GM18909 (cell line): ENCODE data around the gene COPG1.
A peak's percentile ranks its signal among the peaks of the same experiment; 100 is the strongest.
"Not testable (repeated sequence)": the region's sequence is repeated elsewhere in the genome, so short reads cannot be mapped to it uniquely, and the experiment has no call there.

Experiments
- ATAC-seq: cut with Tn5 transposase; IDR thresholded peaks from one replicate; pipeline ENCODE4 v1.9.1; 2021; ENCODE audit warnings: mild to moderate bottlenecking; ENCODE audit not compliant: unreplicated experiment, poor library complexity

COPG1 gene

GRCh38 chr3:129240436-129240835 is 9.0 kb upstream of the COPG1 start:
- no peak for ATAC-seq

- no peak for ATAC-seq
These were observed 4.3 kb upstream of the COPG1 start for GRCh38 chr3:129245141-129245540.

GRCh38 chr3:129245641-129246306 is 3.6 kb upstream of the COPG1 start:
- peak; percentile 52 for ATAC-seq

GRCh38 chr3:129246636-129247035 is 2.8 kb upstream of the COPG1 start:
- no peak for ATAC-seq

GRCh38 chr3:129248286-129248979 is 973 bp upstream of the COPG1 start:
- ATAC-seq, result no peak

GRCh38 chr3:129252748-129253147 is 3.3 kb downstream of the COPG1 start:
- no peak for ATAC-seq

GRCh38 chr3:129254536-129255230 is 5.3 kb downstream of the COPG1 start:
- no peak for ATAC-seq

- no peak for ATAC-seq
These were observed 6.9 kb downstream of the COPG1 start for GRCh38 chr3:129256270-129256669.

GRCh38 chr3:129257609-129258008 is 8.2 kb downstream of the COPG1 start:
- ATAC-seq, result no peak

GRCh38 chr3:129259612-129260477 is 10.4 kb downstream of the COPG1 start:
- ATAC-seq, result no peak

GRCh38 chr3:129260606-129261005 is 11.2 kb downstream of the COPG1 start:
- no peak for ATAC-seq

- no peak for ATAC-seq
These were observed 12.5 kb downstream of the COPG1 start for GRCh38 chr3:129261894-129262293.

- no peak for ATAC-seq
These were observed 13.9 kb downstream of the COPG1 start for GRCh38 chr3:129263161-129263910.

GRCh38 chr3:129264994-129265393 is 15.6 kb downstream of the COPG1 start:
- ATAC-seq, result not testable (repeated sequence)

- ATAC-seq, result no peak
These were observed 17.2 kb downstream of the COPG1 start for GRCh38 chr3:129266651-129267050.

GRCh38 chr3:129268396-129268795 is 19.0 kb downstream of the COPG1 start:
- ATAC-seq, result no peak

- no peak for ATAC-seq
These were observed 22.3 kb downstream of the COPG1 start for GRCh38 chr3:129271674-129272073.

- peak; percentile 83 for ATAC-seq
These were observed 27.0 kb downstream of the COPG1 start for GRCh38 chr3:129276385-129276784.

GRCh38 chr3:129277829-129278271 is 28.4 kb downstream of the COPG1 start:
- no peak for ATAC-seq
